Measurements from ENCODE around the gene UBL3. TPM values are rescaled to one million over a fixed set of nuclear protein-coding genes. Genes with fewer than 3 reads are reported as not detected.
A peak's percentile ranks its signal among the peaks of the same experiment; 100 is the strongest.

Gene UBL3
- polyA plus RNA-seq, 1 of the 3 experiments (the other 2 are of a cell fraction) = 5.8 TPM

DNA sequence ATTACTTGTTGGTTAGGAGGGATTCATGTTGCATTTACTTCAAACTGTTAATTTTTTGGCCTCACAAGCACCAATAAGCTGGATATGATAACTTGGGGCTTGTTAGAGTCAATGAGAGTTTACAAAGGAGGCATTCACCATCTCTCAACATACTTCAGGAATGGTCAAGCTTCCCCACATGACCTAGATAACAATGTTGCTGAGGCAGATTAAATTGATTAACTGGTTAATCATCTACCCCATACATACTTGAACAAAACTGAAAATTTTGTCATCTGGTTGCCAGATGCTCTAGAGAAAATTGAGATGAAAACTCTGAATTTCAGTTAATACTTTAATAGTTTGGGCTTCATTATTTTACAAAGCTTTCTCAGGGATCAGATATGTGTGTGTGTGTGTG lies 43.0 kb upstream of the UBL3 start (continued):
- TF ChIP-seq RXRA (IDR thresholded peaks at IDR 0.05; ENCODE audit: borderline replicate concordance, low read depth) (no peak), TCF12 (IDR thresholded peaks at IDR 0.05) (peak; percentile 82), NRF1 (IDR thresholded peaks at IDR 0.05; ENCODE audit: low read depth, low read length) (no peak), MEF2A (IDR thresholded peaks at IDR 0.05; ENCODE audit: borderline replicate concordance, low read depth) (no peak), FOXJ3 (CRISPR knock-in tag; IDR thresholded peaks at IDR 0.05) (no peak), JUND (IDR thresholded peaks at IDR 0.05) (no peak), NFIC (IDR thresholded peaks at IDR 0.05; ENCODE audit: borderline replicate concordance) (no peak), FOXM1 (IDR thresholded peaks at IDR 0.05; ENCODE audit: low read depth) (no peak), ELF1 (IDR thresholded peaks at IDR 0.05) (no peak), EZH2phosphoT487 (IDR thresholded peaks at IDR 0.05; ENCODE audit: borderline replicate concordance, low read depth) (no peak)
- TF ChIP-seq, protein P1, sequence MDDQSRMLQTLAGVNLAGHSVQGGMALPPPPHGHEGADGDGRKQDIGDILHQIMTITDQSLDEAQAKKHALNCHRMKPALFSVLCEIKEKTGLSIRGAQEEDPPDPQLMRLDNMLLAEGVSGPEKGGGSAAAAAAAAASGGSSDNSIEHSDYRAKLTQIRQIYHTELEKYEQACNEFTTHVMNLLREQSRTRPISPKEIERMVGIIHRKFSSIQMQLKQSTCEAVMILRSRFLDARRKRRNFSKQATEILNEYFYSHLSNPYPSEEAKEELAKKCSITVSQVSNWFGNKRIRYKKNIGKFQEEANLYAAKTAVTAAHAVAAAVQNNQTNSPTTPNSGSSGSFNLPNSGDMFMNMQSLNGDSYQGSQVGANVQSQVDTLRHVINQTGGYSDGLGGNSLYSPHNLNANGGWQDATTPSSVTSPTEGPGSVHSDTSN (IDR thresholded peaks at IDR 0.05) = no peak
- TF ChIP-seq, protein P2, sequence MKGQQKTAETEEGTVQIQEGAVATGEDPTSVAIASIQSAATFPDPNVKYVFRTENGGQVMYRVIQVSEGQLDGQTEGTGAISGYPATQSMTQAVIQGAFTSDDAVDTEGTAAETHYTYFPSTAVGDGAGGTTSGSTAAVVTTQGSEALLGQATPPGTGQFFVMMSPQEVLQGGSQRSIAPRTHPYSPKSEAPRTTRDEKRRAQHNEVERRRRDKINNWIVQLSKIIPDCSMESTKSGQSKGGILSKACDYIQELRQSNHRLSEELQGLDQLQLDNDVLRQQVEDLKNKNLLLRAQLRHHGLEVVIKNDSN (IDR thresholded peaks at IDR 0.05; ENCODE audit: borderline replicate concordance, low read depth) = peak; percentile 48; the same call in 1 of the 2 replicates

- DNase-seq = no peak
- Histone ChIP-seq H3K79me2 (ENCODE audit: insufficient read depth) (no peaks in the 10 kb centered on the region), H2AFZ (ENCODE audit: low read depth) (no peak overlapping the region), H3K27ac (ENCODE audit: low read depth in 2 of 2, low read length in 1 of 2) (no peak overlapping the region), H3K36me3 (replicated peaks in 1 of 2; ENCODE audit: control insufficient read depth in 1 of 2, insufficient read depth in 2 of 2, low read length in 1 of 2) (no peaks in the 10 kb centered on the region), H3K4me1 (ENCODE audit: control insufficient read depth in 1 of 2, insufficient read depth in 2 of 2, low read depth in 1 of 2, low read length in 1 of 2) (peaks cover 0 to 8% of the 10 kb centered on the region in 2 experiments; a peak in 2 of 4 replicates), H4K20me1 (ENCODE audit: insufficient read depth) (no peaks in the 10 kb centered on the region), H3K9me3 (no peaks in the 10 kb centered on the region), H3F3A (replicated peaks; ENCODE audit: insufficient read depth) (no peaks in the 10 kb centered on the region), H3K9ac (no peak overlapping the region), H3K9me2 (no peaks in the 10 kb centered on the region), H3K4me2 (no peak overlapping the region), H3K27me3 (ENCODE audit: insufficient read depth) (no peaks in the 10 kb centered on the region), H3K4me3 (ENCODE audit: low read depth in 2 of 2, low read length in 1 of 2) (no peak overlapping the region)
- TF ChIP-seq MXI1 (IDR thresholded peaks at IDR 0.05; ENCODE audit: low read depth, low read length) (no peak), POLR2AphosphoS5 (IDR thresholded peaks at IDR 0.05; ENCODE audit: low read depth, low read length) (no peak), GATA2 (CRISPR knock-in tag; IDR thresholded peaks at IDR 0.05) (no peak), TCF12 (IDR thresholded peaks at IDR 0.05) (no peak), SIN3A (IDR thresholded peaks at IDR 0.05; ENCODE audit: borderline replicate concordance, low read depth, low read length) (no peak), JUND (IDR thresholded peaks at IDR 0.05) (no peak), FOXM1 (IDR thresholded peaks at IDR 0.05; ENCODE audit: low read depth) (no peak), GABPA (IDR thresholded peaks at IDR 0.05; ENCODE audit: low read depth) (no peak), EZH2phosphoT487 (IDR thresholded peaks at IDR 0.05; ENCODE audit: borderline replicate concordance, low read depth) (no peak)
- TF ChIP-seq, protein P3, sequence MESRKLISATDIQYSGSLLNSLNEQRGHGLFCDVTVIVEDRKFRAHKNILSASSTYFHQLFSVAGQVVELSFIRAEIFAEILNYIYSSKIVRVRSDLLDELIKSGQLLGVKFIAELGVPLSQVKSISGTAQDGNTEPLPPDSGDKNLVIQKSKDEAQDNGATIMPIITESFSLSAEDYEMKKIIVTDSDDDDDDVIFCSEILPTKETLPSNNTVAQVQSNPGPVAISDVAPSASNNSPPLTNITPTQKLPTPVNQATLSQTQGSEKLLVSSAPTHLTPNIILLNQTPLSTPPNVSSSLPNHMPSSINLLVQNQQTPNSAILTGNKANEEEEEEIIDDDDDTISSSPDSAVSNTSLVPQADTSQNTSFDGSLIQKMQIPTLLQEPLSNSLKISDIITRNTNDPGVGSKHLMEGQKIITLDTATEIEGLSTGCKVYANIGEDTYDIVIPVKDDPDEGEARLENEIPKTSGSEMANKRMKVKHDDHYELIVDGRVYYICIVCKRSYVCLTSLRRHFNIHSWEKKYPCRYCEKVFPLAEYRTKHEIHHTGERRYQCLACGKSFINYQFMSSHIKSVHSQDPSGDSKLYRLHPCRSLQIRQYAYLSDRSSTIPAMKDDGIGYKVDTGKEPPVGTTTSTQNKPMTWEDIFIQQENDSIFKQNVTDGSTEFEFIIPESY (IDR thresholded peaks at IDR 0.05; ENCODE audit: borderline replicate concordance, low read depth) = no peak
- 93% methylated on average over 9 of the region's 10 CpGs for WGBS (ENCODE audit: low lambda C conversion rate)
- POLR2A ChIA-PET = no interaction called here
- CTCF ChIA-PET = interaction anchor here (0.6 kb wide), 1 partner anchor 294 kb away, joined by 3 read pairs; no protein-coding TSS in a partner anchor
Observed at GRCh38 chr13:29892151-29892550, 41.7 kb upstream of the UBL3 start.

All from SK-N-SH (cell line).